ENCODE data around the gene TMEM191C.
"Not testable (repeated sequence)": the region's sequence is repeated elsewhere in the genome, so short reads cannot be mapped to it uniquely, and the experiment has no call there.

- not testable (repeated sequence) for TF ChIP-seq CTCF (conservative IDR thresholded peaks at IDR 0.05; ENCODE audit: low read depth, low read length); POLR2A (IDR thresholded peaks at IDR 0.05; ENCODE audit: low read depth, low read length); MXI1 (IDR thresholded peaks at IDR 0.05; ENCODE audit: borderline replicate concordance, low read depth, low read length); RAD21 (IDR thresholded peaks at IDR 0.05; ENCODE audit: low read length); CEBPB (IDR thresholded peaks at IDR 0.05; ENCODE audit: low read depth, low read length)
These were observed 16.9 kb downstream of the TMEM191C start for GRCh38 chr22:21484039-21484438.
